Measurements from ENCODE around the gene SLC39A11.

DNA sequence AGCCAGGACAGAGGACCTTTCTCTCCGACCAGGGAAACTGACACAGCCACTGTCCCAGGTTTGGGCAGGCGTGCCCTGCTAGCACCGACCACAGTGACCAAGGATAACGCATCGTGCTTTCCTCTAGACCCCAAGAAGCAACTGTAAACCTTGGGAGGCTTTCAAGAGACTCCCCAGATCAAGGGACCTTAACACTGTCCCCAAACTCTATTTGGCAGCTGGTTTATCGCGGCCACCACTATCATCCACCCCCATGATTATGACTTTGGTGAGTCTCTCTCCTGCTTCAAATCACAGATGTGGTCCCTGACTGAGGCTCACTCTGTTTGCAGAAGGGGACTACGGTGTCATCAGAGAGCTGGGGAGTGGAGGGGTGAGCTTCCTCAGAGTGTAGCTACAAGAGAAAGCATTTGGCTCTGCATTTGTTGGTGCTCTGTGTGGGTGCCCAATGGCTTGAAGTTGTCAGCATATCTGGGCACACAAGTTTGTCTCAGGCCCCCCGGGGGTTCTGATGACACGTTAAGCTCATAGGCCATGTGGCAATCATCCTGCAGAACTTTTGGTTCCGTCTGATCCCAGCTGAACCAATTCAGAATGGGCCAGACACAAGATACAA is 408.0 kb downstream of the SLC39A11 start:
- TF ChIP-seq, protein P1, sequence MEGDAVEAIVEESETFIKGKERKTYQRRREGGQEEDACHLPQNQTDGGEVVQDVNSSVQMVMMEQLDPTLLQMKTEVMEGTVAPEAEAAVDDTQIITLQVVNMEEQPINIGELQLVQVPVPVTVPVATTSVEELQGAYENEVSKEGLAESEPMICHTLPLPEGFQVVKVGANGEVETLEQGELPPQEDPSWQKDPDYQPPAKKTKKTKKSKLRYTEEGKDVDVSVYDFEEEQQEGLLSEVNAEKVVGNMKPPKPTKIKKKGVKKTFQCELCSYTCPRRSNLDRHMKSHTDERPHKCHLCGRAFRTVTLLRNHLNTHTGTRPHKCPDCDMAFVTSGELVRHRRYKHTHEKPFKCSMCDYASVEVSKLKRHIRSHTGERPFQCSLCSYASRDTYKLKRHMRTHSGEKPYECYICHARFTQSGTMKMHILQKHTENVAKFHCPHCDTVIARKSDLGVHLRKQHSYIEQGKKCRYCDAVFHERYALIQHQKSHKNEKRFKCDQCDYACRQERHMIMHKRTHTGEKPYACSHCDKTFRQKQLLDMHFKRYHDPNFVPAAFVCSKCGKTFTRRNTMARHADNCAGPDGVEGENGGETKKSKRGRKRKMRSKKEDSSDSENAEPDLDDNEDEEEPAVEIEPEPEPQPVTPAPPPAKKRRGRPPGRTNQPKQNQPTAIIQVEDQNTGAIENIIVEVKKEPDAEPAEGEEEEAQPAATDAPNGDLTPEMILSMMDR (IDR thresholded peaks at IDR 0.05) = no peak
- TF ChIP-seq EZH2 (IDR thresholded peaks at IDR 0.05) = no peak
